Suprapubic skin (tissue), 4 donors: ENCODE measurements around the gene CST4. TPM values are rescaled to one million over a fixed set of nuclear protein-coding genes. Genes with fewer than 3 reads are reported as not detected.
A peak's percentile ranks its signal among the peaks of the same experiment; 100 is the strongest.

ENCODE experiments used
- DNase-seq, 2 donors: peaks; one replicate each; pipeline ENCODE4 v3.0.0-alpha.2; 2019; ENCODE audit warnings: low spot score in 2 of 2
- H3K27ac ChIP-seq: fragments of 200-600 bp; sonication (generic); one replicate; pipeline ENCODE4 v1.5.1; 2019
- H3K27me3 ChIP-seq: fragments of 200-600 bp; sonication (generic); one replicate; pipeline ENCODE4 v1.5.1; 2019
- H3K36me3 ChIP-seq: fragments of 200-600 bp; sonication (generic); one replicate; pipeline ENCODE4 v1.5.1; 2019
- H3K4me1 ChIP-seq: fragments of 200-600 bp; sonication (generic); one replicate; pipeline ENCODE4 v1.5.1; 2019
- H3K4me3 ChIP-seq: fragments of 200-600 bp; sonication (generic); one replicate; pipeline ENCODE4 v1.5.1; 2019; ENCODE audit warnings: mild to moderate bottlenecking
- H3K9me3 ChIP-seq: fragments of 200-600 bp; sonication (generic); one replicate; pipeline ENCODE4 v1.5.1; 2019
- CTCF ChIP-seq, 2 donors: fragments of 200-600 bp in 1 of 2; fragments of 450-650 bp in 1 of 2; sonication (generic) in 1 of 2; IDR thresholded peaks; one replicate each; pipeline ENCODE4 v1.5.1; 2016 to 2019; ENCODE audit warnings: antibody characterized with exemption in 2 of 2, mild to moderate bottlenecking in 1 of 2, moderate library complexity in 1 of 2
- EP300 ChIP-seq: sonication (generic); formaldehyde crosslinking; IDR thresholded peaks from one replicate; pipeline ENCODE4 v1.6.1; 2017; ENCODE audit warnings: antibody characterized with exemption
- POLR2A ChIP-seq, 2 donors: fragments of 450-650 bp; IDR thresholded peaks; one replicate each; pipeline ENCODE4 v1.6.1; 2017; ENCODE audit warnings: antibody characterized with exemption in 2 of 2, mild to moderate bottlenecking in 2 of 2, moderate library complexity in 2 of 2
- POLR2AphosphoS5 ChIP-seq, 3 donors: sonication (generic); formaldehyde crosslinking; IDR thresholded peaks; one replicate each; pipeline ENCODE4 v1.6.1; 2017; ENCODE audit warnings: antibody characterized with exemption in 3 of 3
- WGBS: methylation state at CpG from one replicate; pipeline ENCODE4 v1.1.5; 2018; 5-methylcytosine and 5-hydroxymethylcytosine counted together
- total RNA-seq, 4 donors: library from RNA; depleted of rRNA; stranded (reverse); fragments of >200 nt; gene quantifications; one replicate each; pipeline ENCODE4 v1.1.0, GENCODE V29; 2016

CST4 gene
- total RNA-seq, 4 donors from 2014 or later, result not detected

DNA sequence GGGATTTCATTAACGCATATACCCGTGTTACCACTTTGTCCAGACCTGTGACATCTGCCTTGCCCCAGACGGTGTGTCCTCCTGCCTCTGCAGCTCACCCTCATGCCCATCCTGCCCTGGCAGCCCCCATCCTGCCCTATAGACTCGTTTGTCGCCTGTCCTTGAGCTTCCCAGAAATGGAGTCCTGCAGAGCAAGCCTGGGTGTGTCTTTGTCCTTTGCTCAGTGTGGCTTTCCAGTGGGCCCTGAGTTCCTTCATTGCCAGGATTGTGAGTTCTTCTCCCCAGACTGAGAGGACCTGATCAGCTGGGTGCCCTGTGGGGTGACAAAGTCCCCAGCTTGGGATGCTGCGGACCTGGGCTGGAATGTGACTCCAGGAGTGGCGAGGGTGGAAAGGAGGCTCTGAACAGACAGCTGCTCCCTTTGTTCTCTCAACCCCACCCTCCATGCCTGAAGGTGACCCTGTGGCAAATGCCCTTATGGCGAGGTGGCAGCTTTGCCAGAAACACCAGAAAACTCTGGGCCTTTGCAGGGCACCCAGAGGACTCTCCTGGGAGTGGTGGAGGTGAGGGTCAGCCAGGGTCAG lies 48.7 kb downstream of the CST4 start:
- peaks cover 47% of the 10 kb centered on the region for H3K4me1 ChIP-seq
- H3K4me3 ChIP-seq, result no peak overlapping the region
- no peaks in the 10 kb centered on the region for H3K36me3 ChIP-seq
- no peak overlapping the region for H3K27ac ChIP-seq
- H3K9me3 ChIP-seq, result no peaks in the 10 kb centered on the region
- TF ChIP-seq POLR2AphosphoS5 (IDR thresholded peaks at IDR 0.05) (no peak), EP300 (no peak), POLR2A (IDR thresholded peaks at IDR 0.05) (no peak), CTCF (IDR thresholded peaks at IDR 0.05) (no peak)
- 72% methylated on average over 6 of the region's 8 CpGs for WGBS
- no peaks in the 10 kb centered on the region for H3K27me3 ChIP-seq
- DNase-seq, result no peak

DNA sequence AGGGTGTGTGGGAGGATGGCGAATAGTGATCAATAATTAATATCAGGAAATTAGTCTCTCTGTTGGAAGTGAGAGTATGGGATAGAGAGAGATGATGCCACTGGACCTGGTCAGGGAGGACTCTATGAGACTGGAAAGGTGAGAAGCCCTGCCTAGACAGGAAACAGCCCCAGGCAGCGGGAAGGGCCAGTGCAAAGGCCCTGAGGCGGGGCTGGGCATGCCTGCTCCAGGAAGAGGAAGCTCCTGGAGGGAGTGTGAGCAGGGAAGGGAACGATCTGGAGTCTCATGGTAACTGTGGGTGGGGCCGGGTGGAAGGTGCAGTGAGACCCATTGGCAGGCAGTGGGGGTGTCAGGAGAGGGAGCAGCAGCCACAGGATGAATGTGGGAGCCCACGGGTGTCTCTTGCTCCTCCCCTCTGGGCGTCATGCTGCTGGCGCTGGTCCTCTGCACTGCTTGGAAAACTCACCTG lies 49.3 kb downstream of the CST4 start:
- TF ChIP-seq POLR2AphosphoS5 (IDR thresholded peaks at IDR 0.05) (no peak), POLR2A (IDR thresholded peaks at IDR 0.05) (no peak), CTCF (IDR thresholded peaks at IDR 0.05) (no peak), EP300 (no peak)
- peaks cover 2% of the 10 kb centered on the region for H3K36me3 ChIP-seq
- H3K27me3 ChIP-seq, result no peaks in the 10 kb centered on the region
- no peak for DNase-seq
- H3K4me3 ChIP-seq, result no peak overlapping the region
- H3K4me1 ChIP-seq, result peaks cover 53% of the 10 kb centered on the region
- H3K27ac ChIP-seq, result no peak overlapping the region
- H3K9me3 ChIP-seq, result no peaks in the 10 kb centered on the region
- WGBS, result 62% methylated on average over 8 of the region's 8 CpGs

GRCh38 chr20:23638309-23638708 lies 50.5 kb downstream of the CST4 start:
- H3K27ac ChIP-seq, result no peak overlapping the region
- no peaks in the 10 kb centered on the region for H3K9me3 ChIP-seq
- H3K36me3 ChIP-seq, result peaks cover 14% of the 10 kb centered on the region
- no peak overlapping the region for H3K4me3 ChIP-seq
- H3K27me3 ChIP-seq, result no peaks in the 10 kb centered on the region
- DNase-seq, result no peak
- WGBS, result 65% methylated on average over 9 of the region's 9 CpGs
- peaks cover 62% of the 10 kb centered on the region for H3K4me1 ChIP-seq
- TF ChIP-seq POLR2A (IDR thresholded peaks at IDR 0.05), result no peak
- no peak for TF ChIP-seq POLR2AphosphoS5 (IDR thresholded peaks at IDR 0.05)
- no peak for TF ChIP-seq EP300
- TF ChIP-seq CTCF (IDR thresholded peaks at IDR 0.05), result no peak

- Histone ChIP-seq H3K27ac (peak within 1 kb of the TSS; percentile 99), H3K9me3 (no peaks in the 10 kb centered on the region), H3K4me3 (peak within 1 kb of the TSS; percentile 95), H3K27me3 (no peaks in the 10 kb centered on the region), H3K36me3 (peaks cover 22% of the 10 kb centered on the region), H3K4me1 (peaks cover 63% of the 10 kb centered on the region)
- WGBS, result under 1% methylated on average over 62 of the region's 92 CpGs
- TF ChIP-seq POLR2A (IDR thresholded peaks at IDR 0.05), result peak; percentile 56 to 81
- TF ChIP-seq EP300, result no peak
- DNase-seq, result peak; percentile 94 to 95
Observed at GRCh38 chr20:23637282-23638221, 51.3 kb downstream of the CST4 start, which contains the start of gene CST3. CST3 (minus strand) TSS chr20:23637955; CDS start chr20:23637862, 93 bp downstream.

GRCh38 chr20:23636908-23637281 lies 51.9 kb downstream of the CST4 start:
- no peaks in the 10 kb centered on the region for H3K9me3 ChIP-seq
- DNase-seq, result no peak
- H3K4me1 ChIP-seq, result peaks cover 63% of the 10 kb centered on the region
- H3K36me3 ChIP-seq, result peaks cover 28% of the 10 kb centered on the region
- H3K27ac ChIP-seq, result peak overlapping the region; percentile 99
- WGBS, result 14% methylated on average over 4 of the region's 4 CpGs
- no peak for TF ChIP-seq CTCF (IDR thresholded peaks at IDR 0.05)
- no peak for TF ChIP-seq POLR2A (IDR thresholded peaks at IDR 0.05)
- TF ChIP-seq EP300, result no peak
- TF ChIP-seq POLR2AphosphoS5 (IDR thresholded peaks at IDR 0.05), result no peak
- H3K4me3 ChIP-seq, result peak overlapping the region; percentile 95
- no peaks in the 10 kb centered on the region for H3K27me3 ChIP-seq
